ENCODE measurements around the gene WRAP73.
"Not testable (repeated sequence)": the region's sequence is repeated elsewhere in the genome, so short reads cannot be mapped to it uniquely, and the experiment has no call there.

The WRAP73 gene

GRCh38 chr1:3597599-3597964 is 52.3 kb downstream of the WRAP73 start:
- DNase-seq (ENCODE audit: low spot score), result no peak

GRCh38 chr1:3596663-3597598 is 53.0 kb downstream of the WRAP73 start:
- no peak for DNase-seq (ENCODE audit: low spot score)

- no peak for DNase-seq (ENCODE audit: low spot score)
These were observed 54.0 kb downstream of the WRAP73 start for GRCh38 chr1:3595949-3596348.

GRCh38 chr1:3594706-3595377 is 55.1 kb downstream of the WRAP73 start:
- no peak for DNase-seq (ENCODE audit: low spot score)

GRCh38 chr1:3593745-3594144 is 56.2 kb downstream of the WRAP73 start:
- DNase-seq (ENCODE audit: low spot score), result no peak

- DNase-seq (ENCODE audit: low spot score), result no peak
These were observed 56.6 kb downstream of the WRAP73 start for GRCh38 chr1:3593334-3593733.

- no peak for DNase-seq (ENCODE audit: low spot score)
These were observed 58.7 kb downstream of the WRAP73 start for GRCh38 chr1:3590951-3591865.

- no peak for DNase-seq (ENCODE audit: low spot score)
These were observed 59.7 kb downstream of the WRAP73 start for GRCh38 chr1:3590139-3590763.

- DNase-seq (ENCODE audit: low spot score), result no peak
These were observed 61.5 kb downstream of the WRAP73 start for GRCh38 chr1:3588395-3588794.

- no peak for DNase-seq (ENCODE audit: low spot score)
These were observed 62.7 kb downstream of the WRAP73 start for GRCh38 chr1:3586986-3587759.

- no peak for DNase-seq (ENCODE audit: low spot score)
These were observed 63.8 kb downstream of the WRAP73 start for GRCh38 chr1:3585940-3586568.

GRCh38 chr1:3585353-3585868 is 64.5 kb downstream of the WRAP73 start:
- not testable (repeated sequence) for DNase-seq (ENCODE audit: low spot score)

- no peak for DNase-seq (ENCODE audit: low spot score)
These were observed 65.0 kb downstream of the WRAP73 start for GRCh38 chr1:3584915-3585314.

- DNase-seq (ENCODE audit: low spot score), result not testable (repeated sequence)
These were observed 66.2 kb downstream of the WRAP73 start for GRCh38 chr1:3583751-3584150.

GRCh38 chr1:3581296-3582036 is 68.4 kb downstream of the WRAP73 start:
- no peak for DNase-seq (ENCODE audit: low spot score)

Data from activated CD4-positive, alpha-beta T cell treated with anti-CD3 and anti-CD28 coated beads, Interleukin-2, Interleukin-4, amounts not matched to agents 100 ng/mL and 50 ng/mL, durations not matched to agents 16 hours and 8 hours (primary cell).